Neural cell (in vitro differentiated cells): Measurements from ENCODE around the gene ADCY5. TPM values are rescaled to one million over a fixed set of nuclear protein-coding genes. Genes with fewer than 3 reads are reported as not detected.

ENCODE experiments used
- H2AFZ ChIP-seq: fragments of 200-600, 300-800 bp; sonication (generic), shearing (Covaris generic); 2 replicates; pipeline ENCODE4 v1.6.0; 2014; ENCODE audit warnings: low read depth, mild to moderate bottlenecking, antibody characterized with exemption, low read length, moderate library complexity
- H3F3A ChIP-seq: fragments of 200-600 bp; shearing (Covaris generic); 2 replicates; pipeline ENCODE4 v1.6.1; 2016; ENCODE audit warnings: mild to moderate bottlenecking, moderate library complexity, mixed read lengths, antibody characterized with exemption, low read length; ENCODE audit not compliant: insufficient read depth, poor library complexity, severe bottlenecking
- H3K27ac ChIP-seq: fragments of 200-600, 300-800 bp; sonication (generic), shearing (Covaris generic); 2 replicates; pipeline ENCODE4 v1.5.1; 2014; ENCODE audit warnings: mild to moderate bottlenecking, low read length, moderate library complexity
- H3K27me3 ChIP-seq: fragments of 300-800, 200-600 bp; sonication (generic), shearing (Covaris generic); 2 replicates; pipeline ENCODE4 v1.6.0; 2014; ENCODE audit warnings: mild to moderate bottlenecking, low read depth, low read length, moderate library complexity; ENCODE audit not compliant: insufficient read depth
- H3K36me3 ChIP-seq: fragments of 300-800, 200-600 bp; sonication (generic), shearing (Covaris generic); 2 replicates; pipeline ENCODE4 v1.5.1; 2014; ENCODE audit warnings: mild to moderate bottlenecking, antibody characterized with exemption, low read length, moderate library complexity; ENCODE audit not compliant: insufficient read depth
- H3K4me2 ChIP-seq: fragments of 300-800, 200-600 bp; sonication (generic), shearing (Covaris generic); 2 replicates; pipeline ENCODE4 v1.6.0; 2014; ENCODE audit warnings: mild to moderate bottlenecking, low read length
- H3K4me3 ChIP-seq: fragments of 300-800, 200-600 bp; sonication (generic), shearing (Covaris generic); 2 replicates; pipeline ENCODE4 v1.5.1; 2014; ENCODE audit warnings: mild to moderate bottlenecking, low read length, moderate library complexity
- H3K79me2 ChIP-seq: fragments of 200-600 bp; shearing (Covaris generic); replicated peaks from 2 replicates; pipeline ENCODE4 v1.6.0; 2014; ENCODE audit warnings: mild to moderate bottlenecking, low read length, moderate library complexity; ENCODE audit not compliant: insufficient read depth
- H3K9ac ChIP-seq: fragments of 300-800, 200-600 bp; sonication (generic), shearing (Covaris generic); 2 replicates; pipeline ENCODE4 v1.6.1; 2016; ENCODE audit warnings: mild to moderate bottlenecking, low read length, mixed read lengths
- H3K9me2 ChIP-seq: fragments of 200-600 bp; shearing (Covaris generic); 2 replicates; pipeline ENCODE4 v1.6.1; 2016; ENCODE audit warnings: mild to moderate bottlenecking, low read length, mixed read lengths; ENCODE audit not compliant: insufficient read depth
- H3K9me3 ChIP-seq: fragments of 200-600, 300-800 bp; sonication (generic), shearing (Covaris generic); 2 replicates; pipeline ENCODE4 v1.6.1; 2016; ENCODE audit warnings: mild to moderate bottlenecking, mixed run types, low read length, moderate library complexity, mixed read lengths
- H4K20me1 ChIP-seq: fragments of 200-600 bp; shearing (Covaris generic); 2 replicates; pipeline ENCODE4 v1.6.1; 2016; ENCODE audit warnings: mild to moderate bottlenecking, mixed run types; ENCODE audit not compliant: insufficient read depth
- CTCF ChIP-seq: fragments of 450-650 bp; IDR thresholded peaks from 2 replicates; pipeline ENCODE4 v1.5.1; 2014; ENCODE audit warnings: antibody characterized with exemption, mild to moderate bottlenecking, moderate library complexity; ENCODE audit not compliant: poor library complexity, severe bottlenecking
- EP300 ChIP-seq: fragments of 450-650 bp; conservative IDR thresholded peaks from 2 replicates; pipeline ENCODE4 v1.6.1; 2014; ENCODE audit warnings: antibody characterized with exemption, mild to moderate bottlenecking, moderate library complexity; ENCODE audit not compliant: poor library complexity, severe bottlenecking
- EZH2 ChIP-seq: fragments of 200-600, 300-800 bp; shearing (Covaris generic), sonication (generic); IDR thresholded peaks from 2 replicates; pipeline ENCODE4 v1.6.1; 2014; ENCODE audit warnings: antibody characterized with exemption, low read length, borderline replicate concordance, mild to moderate bottlenecking; ENCODE audit not compliant: insufficient read depth, poor library complexity, severe bottlenecking
- MXI1 ChIP-seq: fragments of 450-650 bp; conservative IDR thresholded peaks from 2 replicates; pipeline ENCODE4 v1.6.1; 2014; ENCODE audit warnings: antibody characterized with exemption, mild to moderate bottlenecking; ENCODE audit not compliant: poor library complexity, severe bottlenecking
- POLR2AphosphoS5 ChIP-seq: IDR thresholded peaks from 2 replicates; pipeline ENCODE4 v1.6.1; 2012
- RAD21 ChIP-seq: fragments of 450-650 bp; conservative IDR thresholded peaks from 2 replicates; pipeline ENCODE4 v1.6.1; 2014; ENCODE audit warnings: antibody characterized with exemption, mild to moderate bottlenecking, moderate library complexity
- REST ChIP-seq: IDR thresholded peaks from 2 replicates; pipeline ENCODE4 v1.6.1; 2012; ENCODE audit warnings: borderline replicate concordance
- SMC3 ChIP-seq: fragments of 450-650 bp; conservative IDR thresholded peaks from 2 replicates; pipeline ENCODE4 v1.6.1; 2014; ENCODE audit warnings: antibody characterized with exemption, mild to moderate bottlenecking, moderate library complexity; ENCODE audit not compliant: poor library complexity
- TAF1 ChIP-seq: IDR thresholded peaks from 2 replicates; pipeline ENCODE4 v1.6.1; 2012; ENCODE audit warnings: low read depth
- polyA plus RNA-seq: library from polyadenylated mRNA; depleted of rRNA; stranded (reverse); fragments of >200 nt; gene quantifications from 2 replicates; pipeline ENCODE4 v1.2.3, GENCODE V29; 2014

ADCY5 gene
- polyA plus RNA-seq, 1 donor from 2014 or later, result 7.7 TPM

- Histone ChIP-seq H3F3A (no peaks in the 10 kb centered on the region), H3K9ac (no peak overlapping the region), H3K27ac (no peak overlapping the region)
These were observed 61.4 kb downstream of the ADCY5 start for GRCh38 chr3:123387532-123387931.

GRCh38 chr3:123386477-123387040 is 62.3 kb downstream of the ADCY5 start:
- H3K4me2 ChIP-seq, result no peak overlapping the region
- H3K27ac ChIP-seq, result no peak overlapping the region
- TF ChIP-seq REST (no peak), CTCF (no peak), MXI1 (no peak), EP300 (no peak), SMC3 (no peak), POLR2AphosphoS5 (no peak)

More at GRCh38 chr3:123387532-123387931, 61.4 kb downstream of the ADCY5 start:
- Histone ChIP-seq H3K27me3 (no peaks in the 10 kb centered on the region), H2AFZ (no peak overlapping the region), H3K4me3 (no peak overlapping the region), H3K4me2 (no peak overlapping the region), H3K36me3 (no peaks in the 10 kb centered on the region), H3K79me2 (no peaks in the 10 kb centered on the region), H3K9me3 (no peaks in the 10 kb centered on the region), H4K20me1 (no peaks in the 10 kb centered on the region), H3K9me2 (no peaks in the 10 kb centered on the region)
- TF ChIP-seq POLR2AphosphoS5 (no peak), RAD21 (no peak), EZH2 (no peak), REST (no peak), EP300 (no peak), SMC3 (no peak), CTCF (no peak), MXI1 (no peak), TAF1 (no peak)

More at GRCh38 chr3:123386477-123387040, 62.3 kb downstream of the ADCY5 start:
- no peaks in the 10 kb centered on the region for H3F3A ChIP-seq
- H3K27me3 ChIP-seq, result no peaks in the 10 kb centered on the region
- no peaks in the 10 kb centered on the region for H3K9me2 ChIP-seq
- no peaks in the 10 kb centered on the region for H3K36me3 ChIP-seq
- no peak overlapping the region for H3K4me3 ChIP-seq
- no peak overlapping the region for H2AFZ ChIP-seq
- no peaks in the 10 kb centered on the region for H3K79me2 ChIP-seq
- H3K9me3 ChIP-seq, result no peaks in the 10 kb centered on the region
- H3K9ac ChIP-seq, result no peak overlapping the region
- H4K20me1 ChIP-seq, result no peaks in the 10 kb centered on the region
